Ishikawa (cell line): Measurements from ENCODE around the gene LRRC56.

ENCODE experiments used
- EP300 ChIP-seq: IDR thresholded peaks from 2 replicates; pipeline ENCODE4 v1.6.1; 2012; ENCODE audit warnings: borderline replicate concordance
- RAD21 ChIP-seq: IDR thresholded peaks from 2 replicates; pipeline ENCODE4 v1.6.1; 2012; ENCODE audit warnings: low read depth

DNA sequence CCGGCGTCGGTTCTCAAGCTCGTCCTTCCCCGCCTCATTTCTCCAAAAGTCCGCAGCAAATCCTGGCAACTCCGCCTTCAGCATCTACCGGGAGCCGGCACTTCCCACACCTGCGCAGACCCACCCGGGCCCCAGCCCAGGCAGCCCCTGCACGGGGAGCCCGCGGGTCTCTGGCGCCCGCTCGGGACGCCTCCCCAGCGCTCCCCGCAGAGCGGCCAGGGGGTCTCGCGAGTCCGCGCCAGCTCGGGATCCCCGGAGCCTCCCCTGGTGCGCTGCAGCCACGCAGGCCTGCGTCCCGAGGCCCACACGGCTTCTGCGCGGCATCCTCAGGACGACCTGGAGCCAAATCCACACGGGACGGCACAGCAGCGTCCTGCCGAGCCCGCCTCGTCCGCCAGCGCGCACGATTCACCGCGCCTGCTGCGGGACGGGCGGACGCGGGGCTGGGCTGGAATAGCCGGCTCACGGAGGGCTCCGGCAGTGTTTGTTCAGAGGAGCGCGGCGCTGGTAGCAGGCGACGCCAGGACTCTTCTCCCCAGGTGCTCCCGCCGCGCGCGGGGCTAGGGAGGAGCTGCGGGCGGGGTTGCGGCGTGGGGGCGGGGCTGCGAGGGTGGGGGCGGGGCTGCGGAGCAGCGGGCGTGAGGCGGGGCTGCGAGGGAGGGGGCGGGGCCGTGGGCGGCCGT lies 38.1 kb downstream of the LRRC56 start:
- no peak for TF ChIP-seq RAD21
- no peak for TF ChIP-seq EP300
